ENCODE measurements around the gene HSD3B2.

Gene HSD3B2

GRCh38 chr1:119414950-119415349 lies at the start of gene HSD3B2:
TSS of gene HSD3B2 (plus strand) at chr1:119415150. CDS start at chr1:119415420, 270 bp downstream.
- Histone ChIP-seq H3K9me3 (ENCODE audit: control insufficient read depth in 1 of 2, low read length in 2 of 2) (no peaks in the 10 kb centered on the region), H3K4me1 (ENCODE audit: control insufficient read depth in 1 of 2, insufficient read depth in 2 of 2, low read length in 2 of 2) (no peaks in the 10 kb centered on the region), H3K4me3 (ENCODE audit: low read depth in 1 of 2, low read length in 2 of 2) (no peak within 1 kb of the TSS), H3K27ac (ENCODE audit: low read length) (no peak within 1 kb of the TSS), H3K36me3 (ENCODE audit: control insufficient read depth in 1 of 2, insufficient read depth in 2 of 2, low read length in 2 of 2) (no peaks in the 10 kb centered on the region), H3K27me3 (ENCODE audit: low read depth, low read length) (no peaks in the 10 kb centered on the region)

DNA sequence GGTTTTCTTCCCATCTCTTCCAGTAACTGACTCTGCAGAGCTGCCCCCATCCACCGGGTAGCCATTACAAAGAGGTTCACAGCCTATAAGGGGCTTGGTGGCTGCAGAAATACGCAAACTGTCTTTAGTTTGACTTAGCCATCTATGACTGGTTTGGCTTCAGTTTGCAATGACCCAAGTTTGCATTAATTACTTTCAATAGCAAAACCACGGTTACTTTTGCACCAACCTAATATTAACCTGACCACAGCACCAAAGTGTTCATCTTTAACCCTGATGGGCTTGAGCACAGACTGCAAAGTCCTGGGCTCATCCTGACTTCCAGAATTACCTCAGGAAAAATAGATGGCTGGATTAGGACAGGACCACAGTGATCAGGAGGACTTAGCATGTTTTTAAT lies 48.5 kb upstream of the HSD3B2 start:
- Histone ChIP-seq H3K36me3 (ENCODE audit: control insufficient read depth in 1 of 2, insufficient read depth in 2 of 2, low read length in 2 of 2) (no peaks in the 10 kb centered on the region), H3K9me3 (ENCODE audit: control insufficient read depth in 1 of 2, low read length in 2 of 2) (no peaks in the 10 kb centered on the region), H3K27me3 (ENCODE audit: low read depth, low read length) (no peaks in the 10 kb centered on the region), H3K4me3 (ENCODE audit: low read depth in 1 of 2, low read length in 2 of 2) (no peak overlapping the region), H3K27ac (ENCODE audit: low read length) (no peak overlapping the region), H3K4me1 (ENCODE audit: control insufficient read depth in 1 of 2, insufficient read depth in 2 of 2, low read length in 2 of 2) (no peaks in the 10 kb centered on the region)

DNA sequence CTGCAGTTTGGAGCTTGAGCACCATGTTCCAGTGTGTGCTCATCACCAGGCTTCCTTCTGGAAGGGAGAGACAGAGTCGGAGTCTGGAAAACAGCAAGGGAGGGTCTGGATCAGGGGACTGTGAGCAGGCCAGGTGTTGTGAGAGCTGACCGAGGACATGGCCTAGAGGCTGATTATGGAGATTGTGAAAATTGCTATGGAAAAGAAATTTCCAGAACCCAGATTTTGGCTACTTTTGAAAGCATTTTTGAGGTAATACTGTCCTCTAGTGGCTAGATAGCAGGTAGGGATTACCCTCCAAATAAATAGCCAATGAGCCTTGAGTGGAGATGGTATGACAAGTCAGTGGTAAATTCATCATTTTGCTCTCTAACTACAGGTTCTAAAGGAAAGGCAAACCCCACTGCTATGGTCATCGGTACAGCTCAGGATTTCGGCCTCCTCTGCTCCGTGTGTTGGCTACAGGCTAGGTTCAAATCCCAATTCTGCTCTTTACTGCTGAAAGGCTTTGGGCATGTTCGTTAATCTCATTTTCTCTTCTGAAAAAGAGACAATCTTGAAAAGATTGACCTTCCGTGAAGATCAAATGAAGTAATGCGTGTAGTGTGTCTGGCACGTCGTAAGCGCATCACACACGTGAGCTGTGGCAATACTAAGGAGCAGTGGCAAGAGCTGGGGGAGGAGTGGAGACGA lies 47.4 kb upstream of the HSD3B2 start:
- H3K27ac ChIP-seq (ENCODE audit: low read length) = no peak overlapping the region
- no peaks in the 10 kb centered on the region for H3K27me3 ChIP-seq (ENCODE audit: low read depth, low read length)

DNA sequence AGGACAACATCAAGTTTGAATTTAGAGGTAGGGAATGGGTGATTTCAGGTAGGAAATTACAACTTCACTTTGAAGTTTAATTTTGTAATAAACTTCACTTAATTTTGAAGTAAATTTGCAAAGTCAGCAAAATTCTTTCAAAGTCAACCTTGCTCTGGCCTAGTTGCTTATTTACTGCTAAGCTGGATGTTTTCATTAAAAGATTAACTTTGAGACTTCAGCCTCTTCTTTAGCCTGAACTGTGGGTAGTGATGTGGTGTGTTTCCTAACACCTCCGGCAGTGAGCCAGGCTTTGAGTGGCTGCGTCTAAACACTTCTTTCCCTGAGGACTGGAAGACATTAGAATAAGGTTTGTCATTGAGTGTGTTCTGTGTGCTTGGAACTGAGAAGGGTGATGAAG lies 46.4 kb upstream of the HSD3B2 start, which contains the start of gene HAO2:
Gene HAO2, plus strand, starts transcription at position 232 of the 400 bp plus-strand sequence. CDS start 12,301 bp downstream, outside the sequence.
- Histone ChIP-seq H3K27me3 (ENCODE audit: low read depth, low read length) (no peaks in the 10 kb centered on the region), H3K36me3 (ENCODE audit: control insufficient read depth in 1 of 2, insufficient read depth in 2 of 2, low read length in 2 of 2) (no peaks in the 10 kb centered on the region)

More for the DNA sequence above, 47.4 kb upstream of the HSD3B2 start:
- Histone ChIP-seq H3K4me1 (ENCODE audit: control insufficient read depth in 1 of 2, insufficient read depth in 2 of 2, low read length in 2 of 2) (no peaks in the 10 kb centered on the region), H3K9me3 (ENCODE audit: control insufficient read depth in 1 of 2, low read length in 2 of 2) (no peaks in the 10 kb centered on the region), H3K4me3 (ENCODE audit: low read depth in 1 of 2, low read length in 2 of 2) (no peak overlapping the region), H3K36me3 (ENCODE audit: control insufficient read depth in 1 of 2, insufficient read depth in 2 of 2, low read length in 2 of 2) (no peaks in the 10 kb centered on the region)

DNA sequence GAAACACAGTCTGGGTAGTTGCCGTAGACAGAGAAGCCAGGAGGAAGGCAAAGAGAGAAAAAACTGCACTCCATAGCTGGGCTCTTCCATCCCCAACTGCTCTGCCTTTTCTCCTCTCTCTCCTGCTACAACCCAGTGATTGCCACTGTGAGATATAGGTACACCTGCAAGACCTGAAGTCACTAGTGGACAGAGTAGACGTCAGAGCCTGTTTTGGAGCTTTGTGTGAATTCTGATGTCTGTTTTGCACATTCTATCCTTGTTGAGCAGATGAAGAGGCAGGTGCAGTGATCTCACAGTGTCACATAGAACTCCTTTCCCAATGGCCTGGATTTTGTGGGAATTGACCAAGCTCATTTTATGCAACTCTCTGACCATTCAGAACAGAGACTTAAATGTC lies 44.2 kb upstream of the HSD3B2 start:
- H3K36me3 ChIP-seq (ENCODE audit: control insufficient read depth in 1 of 2, insufficient read depth in 2 of 2, low read length in 2 of 2) = no peaks in the 10 kb centered on the region
- no peak overlapping the region for H3K4me3 ChIP-seq (ENCODE audit: low read depth in 1 of 2, low read length in 2 of 2)
- H3K27ac ChIP-seq (ENCODE audit: low read length) = no peak overlapping the region
- H3K27me3 ChIP-seq (ENCODE audit: low read depth, low read length) = no peaks in the 10 kb centered on the region
- no peaks in the 10 kb centered on the region for H3K9me3 ChIP-seq (ENCODE audit: control insufficient read depth in 1 of 2, low read length in 2 of 2)
- H3K4me1 ChIP-seq (ENCODE audit: control insufficient read depth in 1 of 2, insufficient read depth in 2 of 2, low read length in 2 of 2) = no peaks in the 10 kb centered on the region

More for the DNA sequence above, 46.4 kb upstream of the HSD3B2 start, which contains the start of gene HAO2:
- Histone ChIP-seq H3K4me3 (ENCODE audit: low read depth in 1 of 2, low read length in 2 of 2) (no peak within 1 kb of the TSS), H3K4me1 (ENCODE audit: control insufficient read depth in 1 of 2, insufficient read depth in 2 of 2, low read length in 2 of 2) (no peaks in the 10 kb centered on the region), H3K27ac (ENCODE audit: low read length) (no peak within 1 kb of the TSS), H3K9me3 (ENCODE audit: control insufficient read depth in 1 of 2, low read length in 2 of 2) (no peaks in the 10 kb centered on the region)

DNA sequence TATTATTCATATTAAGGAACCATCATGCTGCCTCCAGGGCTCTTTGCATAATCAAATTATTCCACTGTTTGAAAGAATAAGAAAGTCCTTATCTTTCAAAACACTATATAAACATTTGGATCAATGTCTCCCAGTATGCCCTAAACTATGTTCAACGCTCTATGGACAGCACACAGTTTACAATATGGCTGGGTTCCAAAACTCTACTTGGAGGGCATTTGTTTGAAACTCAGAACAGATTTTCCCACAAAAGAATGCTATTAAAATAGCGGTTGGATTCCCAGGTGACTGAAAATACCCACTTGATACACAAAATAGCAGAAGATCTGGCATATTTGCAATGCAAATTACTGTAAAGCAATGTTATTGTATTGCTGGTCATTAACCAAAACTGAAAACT lies 43.1 kb upstream of the HSD3B2 start:
- no peaks in the 10 kb centered on the region for H3K9me3 ChIP-seq (ENCODE audit: control insufficient read depth in 1 of 2, low read length in 2 of 2)
- H3K36me3 ChIP-seq (ENCODE audit: control insufficient read depth in 1 of 2, insufficient read depth in 2 of 2, low read length in 2 of 2) = no peaks in the 10 kb centered on the region
- H3K27me3 ChIP-seq (ENCODE audit: low read depth, low read length) = no peaks in the 10 kb centered on the region
- no peak overlapping the region for H3K4me3 ChIP-seq (ENCODE audit: low read depth in 1 of 2, low read length in 2 of 2)
- H3K4me1 ChIP-seq (ENCODE audit: control insufficient read depth in 1 of 2, insufficient read depth in 2 of 2, low read length in 2 of 2) = no peaks in the 10 kb centered on the region
- no peak overlapping the region for H3K27ac ChIP-seq (ENCODE audit: low read length)

GRCh38 chr1:119372503-119373086 lies 42.4 kb upstream of the HSD3B2 start:
- no peaks in the 10 kb centered on the region for H3K27me3 ChIP-seq (ENCODE audit: low read depth, low read length)
- no peaks in the 10 kb centered on the region for H3K9me3 ChIP-seq (ENCODE audit: control insufficient read depth in 1 of 2, low read length in 2 of 2)
- no peaks in the 10 kb centered on the region for H3K36me3 ChIP-seq (ENCODE audit: control insufficient read depth in 1 of 2, insufficient read depth in 2 of 2, low read length in 2 of 2)
- no peak overlapping the region for H3K4me3 ChIP-seq (ENCODE audit: low read depth in 1 of 2, low read length in 2 of 2)
- H3K27ac ChIP-seq (ENCODE audit: low read length) = no peak overlapping the region
- H3K4me1 ChIP-seq (ENCODE audit: control insufficient read depth in 1 of 2, insufficient read depth in 2 of 2, low read length in 2 of 2) = no peaks in the 10 kb centered on the region

DNA sequence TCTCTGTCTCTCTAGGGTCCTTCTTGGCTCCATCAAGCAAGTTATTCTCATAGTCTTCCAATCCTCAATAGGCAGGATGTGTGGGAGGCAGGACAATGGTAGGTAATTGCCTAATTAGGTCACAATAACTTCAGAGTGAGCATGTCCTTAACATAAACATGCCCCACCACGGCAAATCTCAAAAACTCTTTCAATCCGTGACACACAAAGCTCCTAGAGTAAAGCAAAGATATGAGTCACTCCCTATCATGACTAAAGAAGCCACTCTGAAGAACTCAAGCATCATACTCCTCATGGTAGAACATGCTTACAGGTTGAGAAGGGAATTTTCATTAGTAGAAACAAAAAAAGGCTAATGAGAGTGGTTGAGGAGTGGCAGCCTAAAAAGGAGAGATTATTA lies 41.5 kb upstream of the HSD3B2 start:
- Histone ChIP-seq H3K27ac (ENCODE audit: low read length) (no peak overlapping the region), H3K27me3 (ENCODE audit: low read depth, low read length) (no peaks in the 10 kb centered on the region), H3K9me3 (ENCODE audit: control insufficient read depth in 1 of 2, low read length in 2 of 2) (no peaks in the 10 kb centered on the region), H3K36me3 (ENCODE audit: control insufficient read depth in 1 of 2, insufficient read depth in 2 of 2, low read length in 2 of 2) (no peaks in the 10 kb centered on the region), H3K4me3 (ENCODE audit: low read depth in 1 of 2, low read length in 2 of 2) (no peak overlapping the region), H3K4me1 (ENCODE audit: control insufficient read depth in 1 of 2, insufficient read depth in 2 of 2, low read length in 2 of 2) (no peaks in the 10 kb centered on the region)

GRCh38 chr1:119374208-119374874 lies 40.6 kb upstream of the HSD3B2 start:
- Histone ChIP-seq H3K36me3 (ENCODE audit: control insufficient read depth in 1 of 2, insufficient read depth in 2 of 2, low read length in 2 of 2) (no peaks in the 10 kb centered on the region), H3K4me3 (ENCODE audit: low read depth in 1 of 2, low read length in 2 of 2) (no peak overlapping the region), H3K4me1 (ENCODE audit: control insufficient read depth in 1 of 2, insufficient read depth in 2 of 2, low read length in 2 of 2) (no peaks in the 10 kb centered on the region), H3K9me3 (ENCODE audit: control insufficient read depth in 1 of 2, low read length in 2 of 2) (no peaks in the 10 kb centered on the region), H3K27me3 (ENCODE audit: low read depth, low read length) (no peaks in the 10 kb centered on the region), H3K27ac (ENCODE audit: low read length) (no peak overlapping the region)

- no peaks in the 10 kb centered on the region for H3K9me3 ChIP-seq (ENCODE audit: control insufficient read depth in 1 of 2, low read length in 2 of 2)
- no peaks in the 10 kb centered on the region for H3K27me3 ChIP-seq (ENCODE audit: low read depth, low read length)
- H3K36me3 ChIP-seq (ENCODE audit: control insufficient read depth in 1 of 2, insufficient read depth in 2 of 2, low read length in 2 of 2) = no peaks in the 10 kb centered on the region
- H3K4me3 ChIP-seq (ENCODE audit: low read depth in 1 of 2, low read length in 2 of 2) = no peak overlapping the region
- no peaks in the 10 kb centered on the region for H3K4me1 ChIP-seq (ENCODE audit: control insufficient read depth in 1 of 2, insufficient read depth in 2 of 2, low read length in 2 of 2)
- H3K27ac ChIP-seq (ENCODE audit: low read length) = no peak overlapping the region
Measured at GRCh38 chr1:119375366-119375765, 39.6 kb upstream of the HSD3B2 start.

DNA sequence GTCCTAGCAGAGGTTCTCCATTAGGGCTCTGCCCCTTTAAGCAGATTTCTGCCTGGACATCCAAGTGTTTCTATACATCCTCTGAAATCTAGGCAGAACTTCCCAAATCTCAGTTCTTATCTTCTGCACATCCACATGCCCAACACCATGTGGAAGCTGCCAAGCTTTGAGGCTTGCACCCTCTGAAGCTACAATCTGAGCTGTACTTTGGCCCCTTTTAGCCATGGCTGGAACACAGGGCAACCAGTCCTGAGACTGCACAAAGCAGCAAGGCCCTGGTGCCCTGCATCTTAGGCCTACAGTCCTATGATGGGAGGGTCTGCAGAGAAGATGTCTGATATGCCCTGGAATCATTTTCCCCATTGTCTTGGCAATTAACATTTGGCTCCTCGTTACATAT lies 38.4 kb upstream of the HSD3B2 start:
- Histone ChIP-seq H3K36me3 (ENCODE audit: control insufficient read depth in 1 of 2, insufficient read depth in 2 of 2, low read length in 2 of 2) (no peaks in the 10 kb centered on the region), H3K27ac (ENCODE audit: low read length) (no peak overlapping the region), H3K4me1 (ENCODE audit: control insufficient read depth in 1 of 2, insufficient read depth in 2 of 2, low read length in 2 of 2) (no peaks in the 10 kb centered on the region), H3K27me3 (ENCODE audit: low read depth, low read length) (no peaks in the 10 kb centered on the region), H3K4me3 (ENCODE audit: low read depth in 1 of 2, low read length in 2 of 2) (no peak overlapping the region), H3K9me3 (ENCODE audit: control insufficient read depth in 1 of 2, low read length in 2 of 2) (no peaks in the 10 kb centered on the region)
